Loucy (cell line): ENCODE results near the gene PITPNC1.

ENCODE experiments used
- EZH2phosphoT487 ChIP-seq: fragments of 200-600 bp; IDR thresholded peaks from 2 replicates; pipeline ENCODE4 v1.6.1; 2018; ENCODE audit warnings: antibody characterized with exemption, mild to moderate bottlenecking, moderate library complexity, borderline replicate concordance
- TF ChIP-seq, protein P1 (sequence below): fragments of 200-600 bp; sonication (generic); conservative IDR thresholded peaks from 2 replicates; pipeline ENCODE4 v1.5.1; 2014; ENCODE audit warnings: mild to moderate bottlenecking, antibody characterized with exemption, low read length

DNA sequence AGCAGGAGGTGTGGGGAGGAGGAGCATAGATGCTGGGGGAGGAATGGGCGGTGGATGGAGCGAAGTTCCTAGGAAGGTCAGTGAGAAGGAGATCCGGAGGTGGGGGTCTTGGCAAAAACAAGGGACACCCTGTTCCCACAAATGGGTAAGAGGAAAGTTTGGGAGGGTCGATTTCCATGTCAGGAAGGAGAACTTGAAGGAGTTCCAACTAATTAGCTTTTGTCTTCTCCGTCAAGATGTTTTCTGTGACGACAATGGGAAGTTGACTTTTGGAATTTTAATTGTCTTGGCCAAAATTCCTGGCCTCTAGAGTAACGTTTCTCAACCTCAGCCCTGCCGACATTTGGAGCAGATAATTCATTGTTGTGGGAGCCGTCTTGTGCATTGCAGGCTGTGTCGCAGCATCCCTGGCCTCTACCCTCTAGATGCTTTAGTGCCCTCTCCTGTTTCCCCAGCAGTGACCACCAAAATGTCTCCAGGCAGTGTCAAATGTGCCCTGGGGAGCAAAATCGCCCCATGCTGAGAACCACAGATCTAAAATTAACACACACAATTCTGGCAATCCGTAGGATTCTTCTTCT is 97.1 kb downstream of the PITPNC1 start:
- TF ChIP-seq, protein P1, sequence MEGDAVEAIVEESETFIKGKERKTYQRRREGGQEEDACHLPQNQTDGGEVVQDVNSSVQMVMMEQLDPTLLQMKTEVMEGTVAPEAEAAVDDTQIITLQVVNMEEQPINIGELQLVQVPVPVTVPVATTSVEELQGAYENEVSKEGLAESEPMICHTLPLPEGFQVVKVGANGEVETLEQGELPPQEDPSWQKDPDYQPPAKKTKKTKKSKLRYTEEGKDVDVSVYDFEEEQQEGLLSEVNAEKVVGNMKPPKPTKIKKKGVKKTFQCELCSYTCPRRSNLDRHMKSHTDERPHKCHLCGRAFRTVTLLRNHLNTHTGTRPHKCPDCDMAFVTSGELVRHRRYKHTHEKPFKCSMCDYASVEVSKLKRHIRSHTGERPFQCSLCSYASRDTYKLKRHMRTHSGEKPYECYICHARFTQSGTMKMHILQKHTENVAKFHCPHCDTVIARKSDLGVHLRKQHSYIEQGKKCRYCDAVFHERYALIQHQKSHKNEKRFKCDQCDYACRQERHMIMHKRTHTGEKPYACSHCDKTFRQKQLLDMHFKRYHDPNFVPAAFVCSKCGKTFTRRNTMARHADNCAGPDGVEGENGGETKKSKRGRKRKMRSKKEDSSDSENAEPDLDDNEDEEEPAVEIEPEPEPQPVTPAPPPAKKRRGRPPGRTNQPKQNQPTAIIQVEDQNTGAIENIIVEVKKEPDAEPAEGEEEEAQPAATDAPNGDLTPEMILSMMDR: 0 out of 2 replicates have a peak, but pooled peaks have one; percentile 11
- TF ChIP-seq EZH2phosphoT487: no peak
